Mucosa of gallbladder (tissue), 1 donor: ENCODE measurements around the gene MAB21L2. TPM values are rescaled to one million over a fixed set of nuclear protein-coding genes. Genes with fewer than 3 reads are reported as not detected.

Source experiments
- DNase-seq: peaks from one replicate; pipeline ENCODE4 v3.0.0-alpha.2; 2020; ENCODE audit warnings: low spot score
- total RNA-seq: library from RNA; stranded (reverse); gene quantifications from one replicate; pipeline ENCODE4 v1.2.1, GENCODE V29; 2021
- donor health status: DM: no; HTN: no; CAD: no.

Gene MAB21L2
- total RNA-seq, 1 donor from 2014 or later = 2.0 TPM

DNA sequence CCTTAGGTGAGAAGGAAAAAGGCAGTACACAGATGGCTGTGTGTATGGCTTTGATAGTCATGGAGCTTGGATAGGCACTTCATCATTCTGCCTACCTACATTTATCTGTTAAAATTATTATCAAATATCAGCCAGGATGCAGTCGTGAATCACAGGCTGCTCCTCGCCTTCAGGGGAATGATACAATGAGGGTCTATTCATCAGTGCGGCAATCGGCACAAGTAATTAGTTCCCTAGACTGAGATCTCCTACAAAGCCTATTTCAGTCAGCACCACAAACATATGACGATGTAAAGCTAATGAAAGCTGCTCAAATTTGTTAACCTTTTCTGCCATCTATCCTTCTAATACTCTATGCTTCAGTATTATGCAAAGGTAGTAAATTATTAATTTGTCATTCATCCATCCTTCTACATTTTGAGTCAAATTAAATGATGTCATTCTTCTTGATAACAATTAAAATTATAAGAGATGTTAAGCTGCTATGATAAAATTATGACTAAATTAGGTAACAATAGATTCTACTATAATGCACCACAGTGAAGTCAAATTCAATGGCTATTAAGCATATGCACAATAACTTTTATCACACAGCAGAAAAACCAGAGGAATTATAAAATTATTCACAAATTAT is 19.0 kb downstream of the MAB21L2 start:
- no peak for DNase-seq

DNA sequence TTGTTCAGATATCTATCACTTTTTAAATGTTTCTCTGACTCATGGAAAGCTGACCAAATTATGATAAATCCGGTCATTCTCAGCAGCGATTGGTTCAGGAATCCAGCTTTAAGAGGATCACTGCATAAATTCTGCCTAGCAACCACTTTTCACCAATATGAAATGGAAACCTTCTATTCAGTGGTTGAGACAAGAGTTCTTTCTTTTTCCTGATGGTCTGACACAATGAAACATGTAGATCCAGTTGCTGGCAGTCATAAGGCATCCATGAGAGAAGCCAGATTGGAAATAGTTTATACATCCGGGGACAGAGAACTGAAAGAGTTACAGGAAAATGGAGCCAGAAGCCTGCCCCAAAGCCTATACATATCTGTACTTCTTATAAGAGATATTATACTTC is 27.2 kb downstream of the MAB21L2 start:
- DNase-seq = no peak

DNA sequence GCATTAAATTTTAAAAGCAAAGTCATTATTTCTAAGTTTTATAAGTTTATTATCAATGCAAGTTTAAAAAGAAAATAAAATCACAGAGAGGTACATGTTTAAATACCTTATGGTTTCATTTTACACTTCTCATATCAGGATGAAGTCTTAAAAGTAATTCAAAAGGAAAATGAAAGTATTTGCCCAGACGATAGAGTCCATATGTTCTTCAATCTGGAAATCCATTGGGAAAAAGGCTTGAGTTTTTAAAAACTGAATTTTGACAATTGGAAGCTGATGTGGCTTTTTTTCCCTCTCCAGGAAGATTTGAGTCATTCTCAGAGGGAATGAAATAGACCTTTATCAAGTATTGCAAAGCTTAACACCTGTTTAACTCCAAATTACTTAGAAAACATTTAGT is 37.1 kb downstream of the MAB21L2 start:
- no peak for DNase-seq

DNA sequence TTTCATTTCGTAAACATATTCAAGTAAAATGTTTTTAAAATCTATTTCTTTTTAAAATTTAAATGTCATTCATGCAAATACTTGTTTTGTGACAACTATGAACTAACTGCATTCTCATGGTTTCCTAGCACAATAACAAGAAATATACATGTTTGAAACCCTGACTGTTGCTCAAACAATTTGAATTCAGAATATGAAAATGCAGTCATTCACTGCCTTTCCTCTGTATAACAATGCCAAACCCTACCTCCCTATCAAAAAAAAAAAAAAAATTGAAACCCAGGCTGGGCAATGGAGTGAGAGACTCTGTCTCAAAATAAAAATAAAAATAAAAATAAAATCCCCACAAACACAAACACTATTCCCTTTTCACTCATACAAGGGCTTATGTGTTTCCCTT is 42.1 kb downstream of the MAB21L2 start:
- DNase-seq = no peak

DNA sequence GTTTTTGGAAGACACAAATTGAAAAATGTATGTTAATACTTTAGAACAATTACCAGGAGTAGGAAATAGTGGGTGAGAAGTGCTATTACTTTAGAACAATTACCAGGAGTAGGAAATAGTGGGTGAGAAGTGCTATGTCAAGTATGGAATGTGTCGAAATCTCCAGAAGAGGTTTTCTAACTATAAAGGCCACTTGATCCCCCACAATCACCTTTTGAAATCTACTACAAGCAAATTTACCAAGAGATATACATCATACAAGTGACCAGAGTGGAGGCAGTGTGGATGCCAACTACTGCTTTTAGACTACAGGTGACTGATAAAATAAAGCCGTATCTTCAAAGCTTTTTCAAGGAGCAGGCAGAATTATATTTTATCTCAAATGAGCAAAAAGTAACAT is 43.1 kb downstream of the MAB21L2 start:
- no peak for DNase-seq

DNA sequence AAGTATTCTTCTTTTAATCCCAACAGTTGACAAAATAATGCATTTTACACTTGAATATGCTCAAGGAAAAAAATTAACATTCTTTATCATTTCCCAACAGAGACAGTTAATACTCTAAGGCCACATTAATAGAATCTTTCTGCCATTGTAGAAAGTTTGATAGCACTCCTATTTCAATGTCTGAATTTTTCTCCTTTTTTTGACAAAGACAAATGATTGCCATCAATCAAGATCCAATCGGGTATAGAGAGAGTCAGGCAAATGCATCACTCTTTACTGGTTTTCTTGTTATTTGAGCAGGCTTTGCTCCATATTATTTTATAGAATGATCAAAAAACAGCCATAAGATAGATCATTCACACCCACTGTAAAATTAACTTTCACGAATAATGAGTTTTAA is 46.1 kb downstream of the MAB21L2 start:
- no peak for DNase-seq

DNA sequence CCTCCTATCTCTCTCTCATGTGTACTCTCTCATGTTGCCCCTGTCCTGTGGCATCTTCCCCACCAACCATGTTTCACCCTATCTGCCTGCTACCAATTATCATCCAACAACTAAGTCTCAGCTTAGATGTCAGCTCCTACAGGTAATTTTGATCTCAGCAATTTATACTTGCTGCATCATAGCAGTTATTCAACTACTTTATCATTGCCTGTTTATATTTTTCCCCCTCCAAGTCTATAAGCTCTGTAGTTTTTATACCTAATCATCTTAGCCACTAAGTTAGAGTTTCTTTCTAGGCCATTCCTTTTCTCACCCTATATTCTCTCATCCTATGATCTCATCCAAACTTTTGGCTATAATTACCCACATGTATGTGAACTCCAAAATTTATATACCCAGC is 50.7 kb downstream of the MAB21L2 start:
- no peak for DNase-seq
